Upper lobe of right lung (tissue), 1 donor: ENCODE results near the gene TIMM17B. TPM values are rescaled to one million over a fixed set of nuclear protein-coding genes. Genes with fewer than 3 reads are reported as not detected.

Source experiments
- ATAC-seq: fragments of 200-7000 bp; cut with Tn5 transposase; one replicate; pipeline ENCODE4 v1.9.1; 2020; ENCODE audit warnings: mild to moderate bottlenecking, moderate library complexity
- DNase-seq: peaks from one replicate; pipeline ENCODE4 v3.0.0-alpha.2; 2020
- H3K27ac ChIP-seq: fragments of 200-600 bp; one replicate; pipeline ENCODE4 v1.8.0; 2022
- H3K27me3 ChIP-seq: fragments of 200-600 bp; one replicate; pipeline ENCODE4 v1.8.0; 2022; ENCODE audit warnings: mild to moderate bottlenecking
- H3K36me3 ChIP-seq: fragments of 200-600 bp; one replicate; pipeline ENCODE4 v1.8.0; 2022
- H3K4me1 ChIP-seq: fragments of 200-600 bp; one replicate; pipeline ENCODE4 v1.8.0; 2022
- H3K4me3 ChIP-seq: fragments of 200-600 bp; one replicate; pipeline ENCODE4 v1.8.0; 2022; ENCODE audit warnings: mild to moderate bottlenecking
- H3K9me3 ChIP-seq: fragments of 200-600 bp; one replicate; pipeline ENCODE4 v1.8.0; 2022
- CTCF ChIP-seq: fragments of 200-600 bp; IDR thresholded peaks from one replicate; pipeline ENCODE4 v1.8.0; 2022; ENCODE audit warnings: antibody characterized with exemption
- intact Hi-C: fragments of 100-400 bp; cut with DNase I; formaldehyde crosslinking; loops from one replicate; pipeline ENCODE4 v1.11.0; 2022
- total RNA-seq: library from RNA; stranded (reverse); fragmentation: NEBNext Ultra II Directional; extraction: Animal tissue kit (Norgen Biotek cat#: 25700); gene quantifications from one replicate; pipeline ENCODE4 v1.2.1, GENCODE V29; 2021
- donor health status: DM: no; HTN: yes; CAD: no; lungs with severe emphysema.

The TIMM17B gene
- total RNA-seq, 1 donor from 2014 or later, result 32.9 TPM

- no peak overlapping the region for H3K27ac ChIP-seq
- H3K9me3 ChIP-seq, result no peaks in the 10 kb centered on the region
- TF ChIP-seq CTCF, result no peak
- peaks cover 23% of the 10 kb centered on the region for H3K36me3 ChIP-seq
- no peak overlapping the region for H3K4me3 ChIP-seq
- intact Hi-C loops, result no loop called here
- ATAC-seq, result no peak
- no peaks in the 10 kb centered on the region for H3K4me1 ChIP-seq
- no peaks in the 10 kb centered on the region for H3K27me3 ChIP-seq
- DNase-seq, result no peak
Observed at GRCh38 chrX:48904180-48904579, 6.6 kb upstream of the TIMM17B start.

- ATAC-seq (no peak), DNase-seq (no peak)
- no peak for TF ChIP-seq CTCF
- Histone ChIP-seq H3K4me1 (peaks cover 3% of the 10 kb centered on the region), H3K36me3 (peaks cover 23% of the 10 kb centered on the region), H3K27me3 (no peaks in the 10 kb centered on the region), H3K4me3 (no peak overlapping the region), H3K27ac (no peak overlapping the region), H3K9me3 (no peaks in the 10 kb centered on the region)
- intact Hi-C loops, result no loop called here
Observed at GRCh38 chrX:48903290-48903689, 5.7 kb upstream of the TIMM17B start.

- H3K27ac ChIP-seq, result no peak overlapping the region
- no peak overlapping the region for H3K4me3 ChIP-seq
- no peaks in the 10 kb centered on the region for H3K27me3 ChIP-seq
- peaks cover 23% of the 10 kb centered on the region for H3K36me3 ChIP-seq
- intact Hi-C loops, result no loop called here
- no peak for ATAC-seq
- peaks cover 3% of the 10 kb centered on the region for H3K4me1 ChIP-seq
- no peak for DNase-seq
- no peak for TF ChIP-seq CTCF
- no peaks in the 10 kb centered on the region for H3K9me3 ChIP-seq
Observed at GRCh38 chrX:48902776-48903175, 5.2 kb upstream of the TIMM17B start.

- peaks cover 3% of the 10 kb centered on the region for H3K4me1 ChIP-seq
- no peaks in the 10 kb centered on the region for H3K9me3 ChIP-seq
- H3K27me3 ChIP-seq, result no peaks in the 10 kb centered on the region
- no peak overlapping the region for H3K27ac ChIP-seq
- TF ChIP-seq CTCF, result no peak
- DNase-seq, result no peak
- ATAC-seq, result no peak
- intact Hi-C loops, result no loop called here
- H3K4me3 ChIP-seq, result no peak overlapping the region
- H3K36me3 ChIP-seq, result peaks cover 23% of the 10 kb centered on the region
Observed at GRCh38 chrX:48902135-48902534, 4.6 kb upstream of the TIMM17B start.

- DNase-seq (no peak), ATAC-seq (no peak)
- Histone ChIP-seq H3K4me1 (peaks cover 8% of the 10 kb centered on the region), H3K36me3 (peaks cover 23% of the 10 kb centered on the region), H3K27ac (no peak overlapping the region), H3K9me3 (no peaks in the 10 kb centered on the region), H3K27me3 (no peaks in the 10 kb centered on the region), H3K4me3 (no peak overlapping the region)
- intact Hi-C loops, result no loop called here
- TF ChIP-seq CTCF, result no peak
Observed at GRCh38 chrX:48901069-48901468, 3.5 kb upstream of the TIMM17B start.

GRCh38 chrX:48899078-48899410, 1.5 kb upstream of the TIMM17B start:
- no peak for TF ChIP-seq CTCF
- Histone ChIP-seq H3K4me1 (peaks cover 8% of the 10 kb centered on the region), H3K27ac (no peak overlapping the region), H3K9me3 (no peaks in the 10 kb centered on the region), H3K4me3 (no peak overlapping the region), H3K36me3 (peaks cover 23% of the 10 kb centered on the region), H3K27me3 (no peaks in the 10 kb centered on the region)
- no peak for ATAC-seq
- DNase-seq, result no peak
- intact Hi-C loops, result no loop called here
